Muscle layer of duodenum (tissue), 2 donors: ENCODE measurements around the gene MRPL46.

Source experiments
- H3K27ac ChIP-seq: one replicate; pipeline ENCODE4 v1.7.0; 2013; ENCODE audit warnings: mild to moderate bottlenecking, low read length
- H3K27me3 ChIP-seq: one replicate; pipeline ENCODE4 v1.7.0; 2013; ENCODE audit warnings: low read depth, mild to moderate bottlenecking, control low read depth, low read length
- H3K36me3 ChIP-seq, 2 donors: one replicate each; pipeline ENCODE4 v1.7.0; 2013; ENCODE audit warnings: low read length in 2 of 2, control low read depth in 1 of 2, mild to moderate bottlenecking in 1 of 2; ENCODE audit not compliant: insufficient read depth in 2 of 2, control insufficient read depth in 1 of 2
- H3K4me1 ChIP-seq, 2 donors: one replicate each; pipeline ENCODE4 v1.7.0; 2013; ENCODE audit warnings: low read length in 2 of 2, mild to moderate bottlenecking in 2 of 2, control low read depth in 1 of 2, moderate library complexity in 1 of 2; ENCODE audit not compliant: insufficient read depth in 2 of 2, control insufficient read depth in 1 of 2
- H3K4me3 ChIP-seq, 2 donors: one replicate each; pipeline ENCODE4 v1.7.0; 2013; ENCODE audit warnings: low read length in 2 of 2, low read depth in 1 of 2, mild to moderate bottlenecking in 1 of 2
- H3K9me3 ChIP-seq, 2 donors: one replicate each; pipeline ENCODE4 v1.7.0; 2013; ENCODE audit warnings: low read length in 2 of 2, control low read depth in 1 of 2, mild to moderate bottlenecking in 1 of 2; ENCODE audit not compliant: control insufficient read depth in 1 of 2
- donor health status: healthy.

Gene MRPL46

DNA sequence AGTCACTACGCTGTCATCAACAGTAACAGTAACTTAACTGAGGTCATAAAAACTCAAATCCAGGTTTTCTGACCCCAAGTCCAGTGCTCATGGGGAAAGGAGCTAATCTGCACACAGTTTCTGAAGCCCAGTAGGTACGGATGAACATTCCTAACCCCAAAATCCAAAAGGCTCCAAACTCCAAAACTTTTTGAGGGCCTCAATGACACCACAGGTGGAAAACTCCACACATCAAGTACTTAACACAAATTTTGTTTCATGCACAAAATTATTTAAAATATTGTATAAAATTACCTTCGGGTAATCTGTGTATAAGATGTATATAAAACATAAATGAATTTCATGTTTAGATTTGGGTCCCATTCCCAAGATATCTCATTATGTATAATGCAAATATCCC, 10.5 kb downstream of the MRPL46 start:
- peaks cover 23 to 48% of the 10 kb centered on the region in 2 donors for H3K36me3 ChIP-seq

DNA sequence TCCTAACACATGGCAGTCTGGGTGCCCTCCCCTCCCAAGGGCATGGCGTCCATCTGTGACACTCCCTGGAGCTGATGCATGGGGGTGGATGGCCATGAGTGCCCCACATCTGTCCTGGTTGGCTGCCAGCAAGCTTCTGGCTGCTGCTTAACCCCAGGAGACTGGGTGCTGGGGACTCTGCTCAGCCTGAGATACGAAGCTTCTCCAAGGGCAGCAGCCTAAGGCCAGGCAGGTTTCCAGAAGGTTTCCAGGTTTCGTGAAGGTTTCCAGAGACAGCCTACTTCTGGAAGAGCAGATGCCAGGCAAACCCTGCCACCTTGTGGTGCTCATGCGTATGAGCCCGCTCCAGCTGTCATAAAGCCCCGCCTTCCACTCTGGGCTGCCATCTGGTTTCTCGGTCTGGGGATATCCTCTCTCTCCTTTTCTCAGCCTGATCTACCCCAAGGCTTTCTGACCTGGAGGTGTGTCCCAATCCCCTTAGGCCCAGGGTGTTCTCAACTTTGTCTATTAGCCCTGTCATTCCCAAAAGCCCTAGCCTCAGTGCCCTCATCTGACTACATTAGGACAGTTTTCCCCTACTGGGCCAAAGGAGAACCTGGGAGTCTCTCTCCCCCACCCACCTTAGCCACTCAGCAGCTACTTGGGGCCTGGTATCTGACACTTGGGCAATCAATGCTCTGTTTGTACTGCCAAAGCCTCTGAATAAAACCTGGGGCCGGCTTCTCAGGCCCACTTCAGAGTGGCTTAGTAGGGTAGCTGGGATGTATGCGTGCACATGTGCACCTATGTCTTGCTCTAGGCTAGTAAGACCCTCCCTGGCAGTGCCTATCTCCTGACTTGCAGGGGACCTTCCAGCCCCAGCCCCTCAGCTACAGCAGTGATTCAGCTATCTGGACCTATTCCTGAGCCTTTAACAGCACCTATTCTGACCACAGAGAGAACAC, 12.0 kb downstream of the MRPL46 start:
- peaks cover 0 to 8% of the 10 kb centered on the region in 2 donors for H3K4me1 ChIP-seq
- H3K36me3 ChIP-seq: peaks cover 18 to 34% of the 10 kb centered on the region in 2 donors
- no peaks in the 10 kb centered on the region for H3K27me3 ChIP-seq
- H3K9me3 ChIP-seq: no peaks in the 10 kb centered on the region
- no peak overlapping the region for H3K4me3 ChIP-seq
- H3K27ac ChIP-seq: no peak overlapping the region

More for the DNA sequence above, 10.5 kb downstream of the MRPL46 start:
- H3K27ac ChIP-seq: no peak overlapping the region
- H3K9me3 ChIP-seq: no peaks in the 10 kb centered on the region
- peaks cover 0 to 8% of the 10 kb centered on the region in 2 donors for H3K4me1 ChIP-seq
- H3K4me3 ChIP-seq: no peak overlapping the region
- H3K27me3 ChIP-seq: no peaks in the 10 kb centered on the region

DNA sequence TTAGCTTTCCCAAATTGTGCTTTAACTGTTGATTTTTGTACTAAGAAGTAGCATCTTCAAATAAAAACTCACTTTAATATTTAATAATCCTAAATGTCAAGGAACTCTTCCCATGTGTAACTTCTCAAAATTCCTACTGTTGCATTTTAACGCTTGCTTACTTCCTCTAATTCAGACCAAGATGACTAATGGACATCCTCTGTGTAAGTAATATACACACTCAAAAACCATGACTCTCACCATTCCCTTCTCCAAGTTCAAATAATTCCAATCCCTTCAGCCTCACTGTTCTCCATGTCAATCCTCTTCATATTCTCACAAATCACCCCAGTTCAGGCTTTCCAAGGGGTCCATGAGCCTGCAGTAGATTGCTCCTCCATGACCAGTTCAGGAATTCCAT, 13.0 kb downstream of the MRPL46 start:
- no peaks in the 10 kb centered on the region for H3K27me3 ChIP-seq
- no peaks in the 10 kb centered on the region for H3K9me3 ChIP-seq
- H3K4me1 ChIP-seq: peaks cover 0 to 8% of the 10 kb centered on the region in 2 donors
- H3K27ac ChIP-seq: no peak overlapping the region
- no peak overlapping the region for H3K4me3 ChIP-seq
- H3K36me3 ChIP-seq: peaks cover 9 to 25% of the 10 kb centered on the region in 2 donors

DNA sequence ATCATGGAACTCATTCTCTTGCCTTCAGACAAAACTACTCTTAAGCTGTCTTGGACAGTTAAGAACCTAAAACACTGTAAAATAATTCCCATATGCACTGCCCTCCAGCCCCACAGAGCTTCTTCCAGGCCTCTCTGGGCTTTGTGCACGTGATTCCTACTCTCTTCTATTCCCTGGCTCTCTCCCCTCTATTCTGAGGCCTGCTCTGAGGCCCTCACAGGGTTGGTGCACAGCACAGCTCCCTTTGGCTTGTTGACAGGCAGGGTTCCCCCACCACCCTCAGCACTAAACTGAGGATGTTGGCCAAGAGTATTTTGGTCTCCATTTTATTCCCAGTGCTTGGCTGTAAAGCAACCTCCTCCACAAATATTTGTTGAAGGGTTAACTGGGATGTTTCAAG, 13.5 kb downstream of the MRPL46 start:
- H3K4me3 ChIP-seq: no peak overlapping the region
- no peaks in the 10 kb centered on the region for H3K27me3 ChIP-seq
- no peaks in the 10 kb centered on the region for H3K9me3 ChIP-seq
- peaks cover 5 to 19% of the 10 kb centered on the region in 2 donors for H3K36me3 ChIP-seq
- no peak overlapping the region for H3K27ac ChIP-seq
- peaks cover 0 to 8% of the 10 kb centered on the region in 2 donors for H3K4me1 ChIP-seq

DNA sequence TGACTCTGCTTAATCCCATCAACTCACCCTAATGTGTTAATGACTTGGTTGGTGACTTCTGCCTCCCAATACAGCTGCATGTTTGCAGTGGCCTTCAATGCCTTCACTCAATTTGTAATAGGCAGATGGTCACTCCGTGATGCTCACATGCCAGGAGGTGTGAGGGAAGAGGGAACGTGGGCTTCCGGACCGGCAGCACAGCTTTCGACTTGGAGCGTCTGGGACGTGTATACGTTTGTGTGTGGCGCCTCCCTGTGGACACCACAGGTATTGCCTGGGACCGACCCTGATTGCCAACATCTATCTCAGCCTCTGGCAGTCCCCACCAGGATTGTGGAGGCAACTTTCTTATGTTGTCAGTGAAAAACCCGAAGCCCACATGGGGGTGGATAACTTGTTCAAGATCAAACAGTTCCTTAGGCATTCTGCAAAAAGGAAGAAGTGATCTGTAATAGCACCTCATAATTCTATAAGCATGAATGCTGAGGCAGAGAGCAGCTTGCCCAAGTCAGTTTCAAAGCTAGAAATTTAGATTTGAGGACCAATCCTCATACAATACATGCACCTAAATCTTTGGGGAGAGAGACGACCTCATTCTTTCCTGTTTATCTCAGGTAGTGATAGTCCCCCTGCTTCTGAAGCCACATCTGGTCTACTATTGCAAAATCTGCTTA, 16.9 kb downstream of the MRPL46 start:
- no peaks in the 10 kb centered on the region for H3K27me3 ChIP-seq
- no peak overlapping the region for H3K4me3 ChIP-seq
- H3K9me3 ChIP-seq: no peaks in the 10 kb centered on the region
- no peak overlapping the region for H3K27ac ChIP-seq
- peaks cover 0 to 8% of the 10 kb centered on the region in 2 donors for H3K4me1 ChIP-seq
- no peaks in the 10 kb centered on the region for H3K36me3 ChIP-seq

DNA sequence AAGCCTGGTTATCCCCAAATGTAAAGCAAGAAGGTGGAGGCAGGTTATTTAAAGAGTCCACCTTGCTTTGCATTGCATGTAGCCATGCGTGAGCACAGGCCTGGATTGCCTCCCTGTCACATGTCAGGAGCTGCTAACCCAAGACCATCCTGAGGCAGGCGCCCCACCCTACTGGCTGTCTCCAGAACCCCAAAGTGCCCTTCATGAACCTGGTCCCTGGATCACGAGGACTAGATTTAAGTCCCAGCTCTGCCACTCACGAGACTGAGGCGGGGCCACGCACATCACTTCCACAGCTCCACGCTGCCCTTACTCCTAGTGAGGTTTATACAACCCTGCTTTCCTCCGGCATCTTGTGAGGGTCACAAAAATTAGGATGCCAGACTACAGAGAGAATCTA, 17.6 kb downstream of the MRPL46 start:
- no peaks in the 10 kb centered on the region for H3K27me3 ChIP-seq
- no peaks in the 10 kb centered on the region for H3K36me3 ChIP-seq
- H3K4me1 ChIP-seq: peaks cover 0 to 4% of the 10 kb centered on the region in 2 donors
- H3K4me3 ChIP-seq: no peak overlapping the region
- no peaks in the 10 kb centered on the region for H3K9me3 ChIP-seq
- no peak overlapping the region for H3K27ac ChIP-seq

DNA sequence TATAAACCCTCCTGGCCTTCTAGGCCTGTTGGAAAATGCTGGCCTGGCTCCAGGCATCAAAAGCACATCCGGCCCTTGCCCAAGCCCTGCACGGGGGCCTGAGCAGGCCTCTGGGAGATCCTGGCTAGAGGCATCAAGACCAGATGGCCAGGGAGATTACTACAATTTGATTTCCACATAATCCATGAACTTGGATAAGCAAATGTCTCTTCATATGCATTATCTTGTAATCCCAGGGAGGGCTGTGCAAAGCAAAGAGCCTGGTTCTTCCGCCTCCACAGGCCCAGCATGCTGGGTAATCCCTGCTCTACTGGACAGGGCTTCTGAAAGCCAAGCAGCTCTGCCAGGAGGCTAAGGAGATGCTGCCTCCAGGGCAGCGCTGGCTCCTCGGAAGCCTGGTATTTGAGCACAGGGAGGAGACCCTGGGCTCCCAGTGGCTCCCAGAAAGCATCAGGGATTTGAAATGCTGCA, 18.2 kb downstream of the MRPL46 start:
- H3K4me1 ChIP-seq: no peaks in the 10 kb centered on the region
- H3K9me3 ChIP-seq: peaks cover 0 to under 1% of the 10 kb centered on the region in 2 donors
- H3K4me3 ChIP-seq: no peak overlapping the region
- no peak overlapping the region for H3K27ac ChIP-seq
- no peaks in the 10 kb centered on the region for H3K27me3 ChIP-seq
- no peaks in the 10 kb centered on the region for H3K36me3 ChIP-seq

DNA sequence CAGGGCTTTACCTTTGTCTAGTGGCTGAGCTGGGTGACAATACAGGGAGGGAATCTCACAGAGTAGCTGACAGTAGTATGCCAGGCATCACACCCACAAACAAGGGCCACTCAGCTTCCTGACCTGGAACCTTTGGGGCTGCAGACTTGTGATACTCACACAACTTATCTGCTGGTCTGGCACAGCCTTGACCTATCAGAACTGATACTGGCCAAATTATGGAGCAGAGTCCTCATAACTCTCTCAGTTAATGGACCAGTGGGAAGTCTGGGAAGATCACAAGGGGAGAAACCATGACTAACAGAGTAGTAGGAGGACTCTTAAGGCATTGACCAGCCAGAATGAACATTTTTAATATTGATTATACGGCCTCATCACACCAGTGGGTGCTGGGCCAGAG, 19.4 kb downstream of the MRPL46 start:
- H3K9me3 ChIP-seq: peaks cover 0 to 10% of the 10 kb centered on the region in 2 donors
- no peaks in the 10 kb centered on the region for H3K36me3 ChIP-seq
- H3K4me3 ChIP-seq: no peak overlapping the region
- H3K27ac ChIP-seq: no peak overlapping the region
- H3K27me3 ChIP-seq: no peaks in the 10 kb centered on the region
- H3K4me1 ChIP-seq: no peaks in the 10 kb centered on the region

DNA sequence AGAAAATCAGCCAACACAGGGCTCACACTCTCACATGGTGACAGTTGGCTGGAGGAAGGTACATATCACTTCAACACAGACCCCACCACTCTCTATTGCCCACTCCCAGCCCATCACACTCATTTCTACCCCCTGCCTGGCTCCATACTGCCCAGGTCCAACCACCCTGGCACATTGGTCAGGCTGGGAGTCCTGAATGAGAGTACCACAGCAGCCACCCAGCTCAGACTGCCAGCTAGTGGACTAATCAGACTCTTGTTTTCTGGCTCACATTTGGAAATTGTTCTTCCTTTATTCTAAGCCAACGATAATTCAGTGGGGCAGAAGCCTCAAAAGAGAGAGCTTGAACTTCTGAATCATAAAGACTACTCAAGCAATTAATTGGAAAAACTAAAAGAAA, 20.0 kb downstream of the MRPL46 start:
- no peaks in the 10 kb centered on the region for H3K27me3 ChIP-seq
- no peaks in the 10 kb centered on the region for H3K4me1 ChIP-seq
- H3K27ac ChIP-seq: no peak overlapping the region
- no peaks in the 10 kb centered on the region for H3K36me3 ChIP-seq
- peaks cover 0 to 10% of the 10 kb centered on the region in 2 donors for H3K9me3 ChIP-seq
- H3K4me3 ChIP-seq: no peak overlapping the region

DNA sequence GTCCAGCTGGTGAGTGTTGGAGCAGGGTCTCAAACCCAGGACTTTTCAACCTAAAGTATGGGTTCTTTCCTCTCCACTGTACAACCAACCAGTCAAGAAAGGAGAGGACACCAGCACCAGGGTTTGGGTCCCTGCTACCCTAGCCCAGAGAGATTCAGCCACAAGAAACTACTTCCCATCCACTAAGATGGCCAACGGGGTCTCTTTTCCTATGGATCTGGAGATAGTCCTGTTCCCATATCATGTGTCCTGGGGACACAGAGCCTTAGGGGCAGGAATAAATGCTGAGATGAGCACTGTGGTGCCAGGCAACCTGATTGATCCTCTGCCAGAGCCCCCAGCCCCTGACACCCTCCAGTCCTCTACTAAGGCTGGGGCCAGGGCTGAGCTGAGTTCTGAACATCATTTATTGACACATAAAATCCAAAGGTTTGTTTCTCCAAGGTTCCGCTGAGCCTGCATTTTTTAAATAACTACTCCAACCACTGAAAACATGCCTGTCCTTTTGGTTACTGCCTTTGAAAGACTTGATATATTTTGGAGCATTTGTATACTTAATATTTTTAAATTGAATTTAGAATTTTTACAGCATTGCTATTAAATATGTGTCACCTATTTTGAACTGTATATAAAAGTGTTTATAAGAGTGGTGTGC, 26.0 kb downstream of the MRPL46 start:
- Histone ChIP-seq H3K27ac (no peak overlapping the region), H3K4me1 (no peaks in the 10 kb centered on the region), H3K36me3 (no peaks in the 10 kb centered on the region), H3K27me3 (no peaks in the 10 kb centered on the region), H3K9me3 (peaks cover 0 to 10% of the 10 kb centered on the region in 2 donors), H3K4me3 (no peak overlapping the region)

DNA sequence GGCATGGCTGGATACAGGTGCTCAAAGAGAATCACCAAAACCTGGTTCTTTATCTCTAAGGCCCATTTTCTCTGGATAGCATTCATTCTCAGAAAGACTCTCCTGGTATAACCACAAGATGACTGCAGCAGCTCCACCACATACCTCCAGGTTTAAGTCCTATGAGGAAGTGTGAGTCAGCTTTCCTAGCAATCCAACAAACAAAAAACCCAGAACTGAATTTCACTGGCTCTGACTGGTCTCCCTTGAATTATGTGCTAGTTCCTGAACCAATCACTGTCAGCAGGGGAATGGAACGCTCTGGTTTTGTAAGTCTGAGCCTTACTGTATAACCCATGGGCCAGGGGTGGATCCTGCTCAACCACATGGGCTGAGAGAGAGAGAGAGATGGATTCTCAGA, 27.2 kb downstream of the MRPL46 start:
- Histone ChIP-seq H3K36me3 (no peaks in the 10 kb centered on the region), H3K4me3 (no peak overlapping the region), H3K4me1 (no peaks in the 10 kb centered on the region), H3K27me3 (no peaks in the 10 kb centered on the region), H3K9me3 (peaks cover 0 to 10% of the 10 kb centered on the region in 2 donors), H3K27ac (no peak overlapping the region)
